MM.1S (cell line): Measurements from ENCODE around the gene DCLK1.

Experiments used
- DNase-seq: peaks from one replicate; pipeline ENCODE4 v3.0.0-alpha.2; 2015
- H2AFZ ChIP-seq: fragments of 300-600 bp; sonication (generic); 2 replicates; pipeline ENCODE4 v1.6.0; 2016; ENCODE audit warnings: antibody characterized with exemption, low read length
- H3F3A ChIP-seq: fragments of 300-600 bp; sonication (generic); 2 replicates; pipeline ENCODE4 v1.6.1; 2016; ENCODE audit warnings: mild to moderate bottlenecking, antibody characterized with exemption, low read length, moderate library complexity, mixed read lengths; ENCODE audit not compliant: insufficient read depth
- H3K27ac ChIP-seq: fragments of 300-600 bp; sonication (generic); 2 replicates; pipeline ENCODE4 v1.5.1; 2016; ENCODE audit warnings: mild to moderate bottlenecking, low read length
- H3K27me3 ChIP-seq: fragments of 300-600 bp; sonication (generic); replicated peaks from 2 replicates; pipeline ENCODE4 v1.6.0; 2016; ENCODE audit warnings: low read length; ENCODE audit not compliant: insufficient read depth
- H3K36me3 ChIP-seq: fragments of 300-600 bp; sonication (generic); replicated peaks from 2 replicates; pipeline ENCODE4 v1.6.1; 2016; ENCODE audit warnings: mild to moderate bottlenecking, low read length, mixed read lengths; ENCODE audit not compliant: insufficient read depth
- H3K4me1 ChIP-seq: fragments of 300-600 bp; sonication (generic); 2 replicates; pipeline ENCODE4 v1.6.1; 2016; ENCODE audit warnings: low read length, mixed read lengths
- H3K4me2 ChIP-seq: fragments of 300-600 bp; sonication (generic); 2 replicates; pipeline ENCODE4 v1.6.0; 2016; ENCODE audit warnings: low read depth, low read length
- H3K4me3 ChIP-seq: fragments of 300-600 bp; sonication (generic); 2 replicates; pipeline ENCODE4 v1.5.1; 2016; ENCODE audit warnings: low read length, mixed read lengths
- H3K79me2 ChIP-seq: fragments of 300-600 bp; sonication (generic); 2 replicates; pipeline ENCODE4 v1.6.1; 2016; ENCODE audit warnings: mixed run types, low read length, mixed read lengths
- H3K9ac ChIP-seq: fragments of 300-600 bp; sonication (generic); 2 replicates; pipeline ENCODE4 v1.6.1; 2016; ENCODE audit warnings: low read length, mixed read lengths
- H3K9me2 ChIP-seq: fragments of 300-600 bp; sonication (generic); replicated peaks from 2 replicates; pipeline ENCODE4 v1.6.1; 2016; ENCODE audit warnings: mild to moderate bottlenecking, low read length, mixed read lengths; ENCODE audit not compliant: insufficient read depth
- H3K9me3 ChIP-seq: fragments of 300-600 bp; sonication (generic); replicated peaks from 2 replicates; pipeline ENCODE4 v1.6.1; 2016; ENCODE audit warnings: mild to moderate bottlenecking, low read length, mixed read lengths; ENCODE audit not compliant: insufficient read depth
- H4K20me1 ChIP-seq: fragments of 300-600 bp; sonication (generic); 2 replicates; pipeline ENCODE4 v1.6.1; 2016; ENCODE audit warnings: mild to moderate bottlenecking, low read length, moderate library complexity, mixed read lengths; ENCODE audit not compliant: insufficient read depth
- CTCF ChIP-seq: fragments of 300-600 bp; sonication (generic); IDR thresholded peaks from 2 replicates; pipeline ENCODE4 v1.5.1; 2016; ENCODE audit warnings: antibody characterized with exemption, low read length, mixed read lengths
- EZH2 ChIP-seq: fragments of 300-600 bp; sonication (generic); optimal IDR thresholded peaks from 2 replicates; pipeline ENCODE3; 2017; ENCODE audit warnings: low read depth, mild to moderate bottlenecking, antibody characterized with exemption, low read length, mixed read lengths
- EZH2phosphoT487 ChIP-seq: fragments of 300-600 bp; sonication (generic); IDR thresholded peaks from 2 replicates; pipeline ENCODE4 v1.6.1; 2018; ENCODE audit warnings: antibody characterized with exemption, low read length

Gene DCLK1

GRCh38 chr13:36084131-36084530, 47.1 kb downstream of the DCLK1 start:
- H3K9ac ChIP-seq = no peak overlapping the region
- no peaks in the 10 kb centered on the region for H3K9me3 ChIP-seq

GRCh38 chr13:36082806-36083205, 48.4 kb downstream of the DCLK1 start:
- Histone ChIP-seq H3K4me2 (no peak overlapping the region), H3K9ac (no peak overlapping the region), H3K27ac (no peak overlapping the region), H3K36me3 (no peaks in the 10 kb centered on the region), H3K4me3 (no peak overlapping the region), H2AFZ (no peak overlapping the region), H3K4me1 (no peaks in the 10 kb centered on the region), H3K9me2 (no peaks in the 10 kb centered on the region), H3K9me3 (no peaks in the 10 kb centered on the region), H4K20me1 (no peaks in the 10 kb centered on the region), H3K79me2 (no peaks in the 10 kb centered on the region), H3F3A (no peaks in the 10 kb centered on the region), H3K27me3 (no peaks in the 10 kb centered on the region)
- DNase-seq = no peak
- TF ChIP-seq EZH2phosphoT487 = no peak
- TF ChIP-seq EZH2 = no peak
- TF ChIP-seq CTCF = no peak

More at GRCh38 chr13:36084131-36084530, 47.1 kb downstream of the DCLK1 start:
- TF ChIP-seq EZH2 = no peak
- no peak for TF ChIP-seq CTCF
- no peak for TF ChIP-seq EZH2phosphoT487
- Histone ChIP-seq H4K20me1 (no peaks in the 10 kb centered on the region), H3K4me2 (no peak overlapping the region), H3F3A (no peaks in the 10 kb centered on the region), H3K4me3 (no peak overlapping the region), H3K4me1 (no peaks in the 10 kb centered on the region), H3K27ac (no peak overlapping the region), H2AFZ (no peak overlapping the region), H3K36me3 (no peaks in the 10 kb centered on the region), H3K27me3 (no peaks in the 10 kb centered on the region), H3K9me2 (no peaks in the 10 kb centered on the region), H3K79me2 (no peaks in the 10 kb centered on the region)
- DNase-seq = no peak

GRCh38 chr13:36082396-36082795, 48.8 kb downstream of the DCLK1 start:
- DNase-seq = no peak
- H3K9me3 ChIP-seq = no peaks in the 10 kb centered on the region
- no peaks in the 10 kb centered on the region for H3K79me2 ChIP-seq
- no peaks in the 10 kb centered on the region for H3K9me2 ChIP-seq
- H3K36me3 ChIP-seq = no peaks in the 10 kb centered on the region
- no peak overlapping the region for H2AFZ ChIP-seq
- no peak overlapping the region for H3K27ac ChIP-seq
- H3K27me3 ChIP-seq = no peaks in the 10 kb centered on the region
- no peak overlapping the region for H3K9ac ChIP-seq
- H3F3A ChIP-seq = no peaks in the 10 kb centered on the region
- H4K20me1 ChIP-seq = no peaks in the 10 kb centered on the region
- H3K4me1 ChIP-seq = no peaks in the 10 kb centered on the region
- H3K4me2 ChIP-seq = no peak overlapping the region
- H3K4me3 ChIP-seq = no peak overlapping the region
- TF ChIP-seq CTCF (no peak), EZH2 (no peak), EZH2phosphoT487 (no peak)
